Cerebellar cortex (tissue), 1 donor: Measurements from ENCODE around the gene TFDP1.
A peak's percentile ranks its signal among the peaks of the same experiment; 100 is the strongest.
"Not testable (repeated sequence)": the region's sequence is repeated elsewhere in the genome, so short reads cannot be mapped to it uniquely, and the experiment has no call there.

Source experiments
- DNase-seq: peaks from one replicate; pipeline ENCODE4 v3.0.0-alpha.2; 2015; ENCODE audit warnings: low spot score

Gene TFDP1

GRCh38 chr13:113567681-113568080 is 16.9 kb upstream of the TFDP1 start:
- DNase-seq, result no peak

DNA sequence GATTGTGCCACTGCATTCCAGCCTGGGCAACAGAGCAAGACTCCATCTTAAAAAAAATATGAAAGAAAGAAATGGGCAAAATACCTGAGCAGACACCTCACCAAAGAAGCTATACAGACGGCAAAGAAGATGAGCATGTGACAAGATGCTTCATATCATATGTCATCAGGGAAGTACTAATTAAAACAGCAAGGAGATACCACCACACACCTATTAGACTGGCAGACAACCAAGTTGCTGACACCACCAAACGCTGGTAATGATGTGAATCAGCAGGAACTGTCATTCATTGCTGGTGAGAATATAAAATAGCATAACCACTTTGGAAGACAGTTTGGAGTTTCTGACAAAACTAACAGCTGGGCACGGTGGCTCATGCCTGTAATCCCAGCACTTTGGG is 11.5 kb upstream of the TFDP1 start:
- no peak for DNase-seq

DNA sequence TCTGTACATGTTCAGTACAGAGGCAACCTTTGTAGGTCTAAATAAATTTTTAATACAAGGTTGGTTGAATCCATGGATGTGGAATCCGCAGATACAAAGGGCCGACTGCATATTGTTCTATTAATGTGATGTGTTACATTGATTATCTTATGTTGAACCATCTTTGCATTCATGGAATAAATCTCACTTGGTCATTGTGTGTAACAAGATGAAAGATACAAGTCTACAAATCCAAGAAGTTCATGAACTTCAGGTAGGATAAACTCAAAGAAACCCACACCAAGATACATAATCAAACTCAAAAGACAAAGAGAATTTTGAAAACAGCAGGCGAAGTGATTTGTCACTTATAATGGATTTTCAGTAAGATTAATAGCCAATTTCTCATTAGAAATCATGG is 8.0 kb upstream of the TFDP1 start:
- DNase-seq, result no peak

DNA sequence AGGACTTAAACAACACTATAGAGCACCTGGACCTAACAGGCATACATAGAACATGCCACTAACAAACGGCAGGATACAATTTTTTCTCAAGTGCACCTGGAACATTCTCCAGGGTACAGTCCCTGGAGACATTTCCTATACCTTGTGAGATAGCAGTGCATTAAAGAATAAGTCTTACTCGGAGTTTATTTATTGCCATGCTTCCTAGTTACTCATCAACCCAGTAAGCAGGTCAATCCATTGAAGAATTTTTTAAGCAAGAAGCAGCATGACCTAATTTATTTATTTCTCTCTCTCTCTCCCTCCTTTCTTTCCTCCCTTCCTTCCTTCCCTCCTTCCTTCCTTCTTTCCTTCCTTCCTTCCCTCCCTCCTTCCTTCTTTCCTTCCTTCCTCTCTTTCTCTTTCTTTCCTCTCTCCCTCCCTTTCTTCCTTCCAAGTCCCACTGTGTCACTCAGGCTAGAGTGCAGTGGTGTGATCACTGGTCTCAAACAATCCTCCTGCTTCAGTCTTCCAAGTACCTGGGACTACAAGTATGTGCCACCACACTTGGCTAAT is 6.6 kb upstream of the TFDP1 start:
- no peak for DNase-seq

DNA sequence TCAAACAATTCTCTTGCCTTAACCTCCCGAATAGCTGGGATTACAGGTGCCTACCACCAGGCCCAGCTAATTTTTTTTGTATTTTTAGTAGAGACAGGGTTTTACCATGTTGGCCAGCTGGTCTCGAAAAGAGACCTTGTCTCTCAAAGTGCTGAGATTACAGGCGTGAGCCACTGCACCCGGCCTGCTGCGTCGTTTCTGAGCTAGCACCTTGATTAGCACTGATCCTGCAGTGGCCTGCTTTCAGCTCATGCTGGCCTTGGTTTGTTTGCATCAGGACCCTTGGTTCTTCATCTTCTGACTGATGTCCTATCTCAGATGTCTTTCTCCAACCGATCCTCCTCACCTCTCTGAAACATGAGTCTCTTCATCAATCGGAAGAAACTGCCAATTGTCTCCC is 4.9 kb upstream of the TFDP1 start:
- DNase-seq, result no peak

DNA sequence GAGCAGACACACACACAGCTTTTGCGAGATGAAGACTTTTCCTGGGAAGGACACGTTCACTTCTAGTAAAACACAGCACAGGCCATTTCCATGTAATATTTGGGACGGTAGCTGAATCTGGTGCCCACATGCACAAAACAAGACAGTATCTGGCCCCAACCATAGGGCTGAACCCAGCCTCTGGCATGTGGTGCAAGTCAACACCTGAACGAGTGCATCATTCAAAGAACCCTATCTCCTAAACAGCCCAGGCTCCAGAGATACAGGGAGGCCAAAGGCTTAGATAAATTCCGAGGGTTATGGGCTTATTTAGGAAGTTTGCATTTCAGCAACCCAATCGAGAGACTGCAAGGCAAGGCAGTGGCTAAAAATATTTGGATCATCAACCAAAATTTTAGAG is 2.7 kb upstream of the TFDP1 start:
- DNase-seq, result no peak

DNA sequence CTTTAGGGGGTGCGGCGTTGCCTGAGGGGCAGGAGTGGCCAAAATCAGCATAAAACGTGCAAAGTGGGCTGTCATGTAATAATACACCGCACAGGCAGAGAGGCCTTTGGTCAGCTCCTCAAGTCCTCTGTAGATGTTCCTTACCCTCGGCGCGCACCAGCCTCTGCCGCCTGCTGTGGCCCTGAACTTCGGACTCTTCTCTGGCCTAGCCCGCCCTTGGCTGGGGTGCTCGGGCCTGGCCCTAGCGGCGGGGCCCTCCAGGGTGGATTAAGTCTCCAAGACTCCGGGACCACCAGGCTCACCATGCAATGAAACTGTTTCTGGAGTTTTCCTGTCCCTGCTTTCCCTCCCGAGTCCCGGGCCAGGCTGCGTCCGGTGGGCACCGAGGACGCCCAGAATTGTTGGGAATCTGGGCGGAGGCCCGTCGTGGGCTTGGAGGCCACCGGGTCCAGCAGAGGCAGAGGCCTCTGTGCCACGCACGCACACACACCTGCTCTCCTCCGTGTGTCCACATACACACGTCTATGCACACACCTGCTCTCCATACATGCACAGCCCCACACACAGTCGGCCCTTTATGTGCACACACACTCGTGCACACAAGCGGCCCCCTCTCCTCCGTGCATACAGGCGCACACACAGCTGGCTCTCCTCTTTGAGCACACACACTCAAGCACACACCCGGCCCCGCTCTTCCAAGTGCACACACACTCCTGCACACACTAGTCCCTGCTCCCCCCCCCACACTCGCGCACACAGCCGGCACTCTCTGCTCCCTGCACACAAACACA is 1.5 kb upstream of the TFDP1 start:
- peak; percentile 22 for DNase-seq

GRCh38 chr13:113584870-113585671 is 518 bp downstream of the TFDP1 start:
- DNase-seq, result no peak

GRCh38 chr13:113585896-113586295 is 1.3 kb downstream of the TFDP1 start:
- no peak for DNase-seq

- DNase-seq, result no peak
Measured at GRCh38 chr13:113586661-113587479, 2.3 kb downstream of the TFDP1 start.

- DNase-seq, result no peak
Measured at GRCh38 chr13:113588394-113589111, 4.0 kb downstream of the TFDP1 start.

GRCh38 chr13:113589251-113589960 is 4.9 kb downstream of the TFDP1 start:
- DNase-seq, result no peak

DNA sequence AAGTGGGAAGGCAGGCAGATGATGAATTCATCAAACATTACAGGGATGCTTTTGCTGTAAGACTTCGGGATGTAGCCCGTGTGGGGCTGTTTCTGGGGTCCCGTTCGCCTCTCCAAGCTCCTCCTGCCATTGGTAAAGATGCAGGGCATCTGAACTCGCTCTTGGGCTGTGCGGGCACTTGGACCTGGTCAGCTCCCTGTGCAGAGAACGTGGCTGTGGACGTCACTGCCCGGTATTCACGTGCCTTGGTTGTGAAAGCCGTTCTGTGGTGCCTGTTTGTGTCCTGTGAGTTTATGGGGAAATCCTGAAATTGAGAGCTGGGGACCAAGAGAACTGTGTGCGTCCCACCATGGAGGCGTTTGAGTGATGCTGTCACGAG is 5.4 kb downstream of the TFDP1 start:
- no peak for DNase-seq

DNA sequence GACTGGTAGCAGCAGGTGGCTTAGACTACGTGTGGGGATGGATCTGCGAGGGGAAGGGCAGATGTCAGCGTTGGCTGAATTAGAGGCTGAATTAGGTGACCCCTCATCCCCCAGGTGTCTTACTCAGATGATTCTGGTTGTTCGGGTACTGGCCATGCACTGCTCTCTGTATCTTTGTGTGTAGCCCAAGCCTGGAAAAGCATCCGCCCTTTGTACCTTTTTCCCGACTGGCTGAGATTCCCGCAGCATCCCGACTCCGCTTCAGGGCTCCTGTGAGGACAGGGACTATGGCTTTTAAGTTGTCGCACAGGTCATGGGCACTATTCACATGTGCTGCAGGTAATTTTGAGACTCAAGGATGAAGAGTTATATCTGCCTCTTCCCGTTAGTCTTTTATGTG is 7.2 kb downstream of the TFDP1 start:
- DNase-seq, result no peak

DNA sequence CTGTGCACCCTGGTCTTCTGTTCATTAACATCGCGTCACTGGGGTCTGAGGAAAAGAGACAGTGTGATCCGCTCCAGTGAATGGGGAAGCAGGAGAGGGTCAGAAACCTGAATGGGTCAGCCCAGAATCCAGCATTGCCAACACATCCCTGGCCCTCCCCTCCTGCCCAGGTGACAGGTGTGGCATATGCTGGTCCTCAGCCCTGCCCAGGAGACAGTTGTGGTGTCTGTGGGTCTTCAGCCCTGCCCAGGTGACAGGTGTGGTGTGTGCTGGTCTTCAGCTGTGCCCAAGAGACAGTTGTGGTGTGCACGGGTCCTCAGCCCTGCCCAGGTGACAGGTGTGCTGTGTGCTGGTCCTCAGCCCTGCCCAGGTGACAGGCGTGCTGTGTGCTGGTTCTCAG is 8.0 kb downstream of the TFDP1 start:
- DNase-seq, result no peak

DNA sequence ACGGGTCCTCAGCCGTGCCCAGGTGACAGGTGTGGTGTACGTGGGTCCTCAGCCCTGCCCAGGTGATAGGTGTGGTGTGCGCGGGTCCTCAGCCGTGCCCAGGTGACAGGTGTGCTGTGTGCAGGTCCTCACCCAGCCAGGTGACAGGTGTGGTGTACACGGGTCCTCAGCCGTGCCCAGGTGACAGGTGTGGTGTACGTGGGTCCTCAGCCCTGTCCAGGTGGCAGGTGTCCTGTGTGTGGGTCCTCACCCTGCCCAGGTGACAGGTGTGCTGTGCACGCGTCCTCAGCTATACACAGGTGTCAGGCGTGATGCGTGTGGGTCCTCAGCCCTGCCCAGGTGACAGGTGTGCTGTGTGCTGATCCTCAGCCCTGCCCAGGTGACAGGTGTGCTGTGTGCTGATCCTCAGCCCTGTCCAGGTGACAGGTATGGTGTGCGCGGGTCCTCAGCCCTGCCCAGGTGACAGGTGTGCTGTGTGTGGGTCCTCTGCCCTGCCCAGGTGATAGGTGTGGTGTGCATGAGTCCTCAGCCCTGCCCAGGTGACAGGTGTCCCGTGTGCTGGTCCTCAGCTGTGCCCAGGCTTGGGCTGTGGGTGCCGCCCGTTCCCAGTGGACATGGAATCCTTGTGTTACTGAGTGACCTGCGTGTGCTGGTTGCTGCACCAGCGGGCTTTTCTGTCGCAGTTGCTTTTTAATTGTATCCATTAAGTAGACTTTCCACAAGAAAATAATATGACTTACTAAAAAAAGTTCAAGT is 9.7 kb downstream of the TFDP1 start:
- DNase-seq, result not testable (repeated sequence)

- DNase-seq, result no peak
Measured at GRCh38 chr13:113595131-113595530, 10.6 kb downstream of the TFDP1 start.

DNA sequence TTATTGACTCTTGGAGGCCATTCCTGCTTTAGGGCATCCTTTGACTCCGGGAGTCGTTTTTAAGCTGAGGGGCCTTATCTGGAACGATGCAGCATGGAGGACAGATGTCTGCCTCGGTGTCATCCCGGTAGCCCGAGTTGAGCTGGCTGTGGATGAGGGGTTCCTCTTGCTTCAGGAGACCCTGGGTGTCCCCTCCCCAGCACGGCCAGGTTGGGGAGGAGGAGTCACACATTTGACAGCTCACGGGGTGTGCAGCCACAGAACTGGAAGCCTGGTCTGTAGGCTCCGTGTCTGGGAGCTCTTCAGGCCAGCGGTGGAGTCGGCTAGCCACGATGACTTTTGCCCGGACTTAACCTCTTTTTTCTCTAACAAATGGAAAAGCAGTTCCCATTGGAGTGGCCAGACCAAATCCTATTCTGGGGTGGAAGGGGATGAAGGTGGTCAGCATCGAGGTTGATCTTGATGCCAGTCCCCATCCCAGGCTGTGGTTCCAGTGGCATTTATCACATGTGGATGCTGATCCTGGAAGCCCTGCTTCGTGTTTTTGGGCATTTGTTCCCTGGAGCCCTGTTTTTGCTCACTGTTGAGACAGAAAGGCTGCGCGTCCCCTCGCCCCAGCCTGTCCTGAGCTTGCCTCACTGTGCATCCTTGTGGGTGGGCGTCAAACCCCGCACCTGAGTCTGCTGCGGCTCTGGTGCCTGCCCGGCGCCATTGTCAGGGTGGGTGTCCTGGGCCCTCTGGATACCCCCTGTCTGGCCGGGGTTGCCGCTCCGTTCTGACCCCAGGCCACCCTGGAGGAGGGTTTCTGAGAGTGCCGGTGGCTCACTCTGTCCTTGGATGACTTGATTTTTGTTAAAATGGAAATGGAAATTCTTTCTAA is 12.0 kb downstream of the TFDP1 start:
- DNase-seq, result no peak

GRCh38 chr13:113597391-113598080 is 13.0 kb downstream of the TFDP1 start:
- peak; percentile 17 for DNase-seq
